GM12874 (cell line): Measurements from ENCODE around the gene G6PC3.

Experiments
- CTCF ChIP-seq: IDR thresholded peaks from 2 replicates; pipeline ENCODE4 v1.5.1; 2011; ENCODE audit warnings: low read depth, mild to moderate bottlenecking, control low read depth, low read length, moderate library complexity; ENCODE audit not compliant: insufficient read depth

G6PC3 gene

GRCh38 chr17:44049294-44050060, 21.1 kb upstream of the G6PC3 start:
- no peak for TF ChIP-seq CTCF

GRCh38 chr17:44053125-44053872, 17.2 kb upstream of the G6PC3 start:
- no peak for TF ChIP-seq CTCF

- no peak for TF ChIP-seq CTCF
Measured at GRCh38 chr17:44059101-44059892, 11.2 kb upstream of the G6PC3 start.

- no peak for TF ChIP-seq CTCF
Measured at GRCh38 chr17:44061446-44061845, 9.1 kb upstream of the G6PC3 start.

GRCh38 chr17:44062871-44063270, 7.7 kb upstream of the G6PC3 start:
- TF ChIP-seq CTCF = no peak

GRCh38 chr17:44063704-44064639, 6.6 kb upstream of the G6PC3 start:
- TF ChIP-seq CTCF = no peak
